DND-41 (cell line): ENCODE data around the gene FOXP1.

ENCODE experiments used
- CTCF ChIP-seq: IDR thresholded peaks from 2 replicates; pipeline ENCODE4 v1.5.1; 2012; ENCODE audit warnings: borderline replicate concordance, low read length, moderate library complexity, mild to moderate bottlenecking; ENCODE audit not compliant: poor library complexity, severe bottlenecking; ENCODE audit errors: extremely low read depth
- EZH2 ChIP-seq: IDR thresholded peaks from 3 replicates; pipeline ENCODE4 v1.6.1; 2012; ENCODE audit warnings: borderline replicate concordance, low read depth, mild to moderate bottlenecking, moderate library complexity, low read length, inconsistent platforms; ENCODE audit not compliant: severe bottlenecking

GRCh38 chr3:71146673-71147072, 436.9 kb downstream of the FOXP1 start:
- no peak for TF ChIP-seq CTCF
- no peak for TF ChIP-seq EZH2
